HepG2 (cell line): ENCODE data around the gene RBM23. TPM values are rescaled to one million over a fixed set of nuclear protein-coding genes. Genes with fewer than 3 reads are reported as not detected.

ENCODE experiments used
- ATAC-seq: fragments of 200-7000 bp; cut with Tn5 transposase; 3 replicates; pipeline ENCODE4 v1.9.1; 2020; ENCODE audit warnings: mild to moderate bottlenecking, moderate library complexity
- BruUV-seq: library from RNA; stranded (reverse); fragments of 400-500 nt; replicated peaks from 2 replicates; lab custom pipeline; 2021; lab: Mats Ljungman, UMichigan
- CTCF ChIA-PET: fragments of 300-600 bp; formaldehyde crosslinking; extraction: SDS; loops from one replicate; lab custom pipeline; 2021; ENCODE audit warnings: low total read pairs, inconsistent platforms, low intra/inter-chr PET ratio; lab: Yijun Ruan, JAX
- POLR2A ChIA-PET: fragments of 350-600 bp; sonication (Branson Sonifier 250); formaldehyde crosslinking; loops from one replicate; lab custom pipeline; 2020; ENCODE audit warnings: antibody characterized with exemption, inconsistent platforms; lab: Yijun Ruan, JAX
- DNase-seq: peaks from one replicate; pipeline ENCODE4 v3.0.0-alpha.2; 2015; ENCODE audit warnings: low spot score
- FAIRE-seq: peaks from 3 replicates; lab custom pipeline; 2011; peaks lifted over from hg19 to GRCh38; lab: Jason Lieb, UNC
- H2AFZ ChIP-seq: one replicate; pipeline ENCODE4 v1.6.1; 2011; ENCODE audit warnings: low read length, inconsistent platforms
- H3K27ac ChIP-seq: fragments of 300-600 bp; 3 replicates; pipeline ENCODE4 v1.8.0; 2011; ENCODE audit warnings: mixed run types, mild to moderate bottlenecking, mixed read lengths, low read length, inconsistent platforms; ENCODE audit not compliant: insufficient read depth; ENCODE audit errors: extremely low read length
- H3K27me3 ChIP-seq, 2 experiments: fragments of 200-600 bp in 1 of 2; 2 replicates in 1 of 2; 3 replicates in 1 of 2; pipeline versions ENCODE4 v1.6.0 to v1.8.0; 2011; ENCODE audit warnings: low read length in 2 of 2, mild to moderate bottlenecking in 2 of 2, moderate library complexity in 2 of 2, inconsistent platforms in 1 of 2; ENCODE audit not compliant: insufficient read depth in 2 of 2, control insufficient read depth in 1 of 2
- H3K36me3 ChIP-seq, 2 experiments: fragments of 200-600 bp in 1 of 2; replicated peaks in 1 of 2; 2 replicates in 1 of 2; 3 replicates in 1 of 2; pipeline versions ENCODE4 v1.5.1 to v1.8.0; 2011; ENCODE audit warnings: low read length in 2 of 2, inconsistent platforms in 1 of 2; ENCODE audit not compliant: insufficient read depth in 2 of 2, control insufficient read depth in 1 of 2
- H3K4me1 ChIP-seq: 2 replicates; pipeline ENCODE4 v1.5.1; 2012; ENCODE audit warnings: low read length, inconsistent platforms; ENCODE audit not compliant: insufficient read depth
- H3K4me2 ChIP-seq: 2 replicates; pipeline ENCODE4 v1.6.0; 2011; ENCODE audit warnings: low read depth, low read length, inconsistent platforms
- H3K4me3 ChIP-seq, 3 experiments: fragments of 200-600 bp in 1 of 3; sonication (generic), shearing (Covaris generic) in 1 of 3; replicated peaks in 1 of 3; 2 replicates each; pipeline ENCODE4 v1.5.1; 2011 to 2016; ENCODE audit warnings: low read length in 3 of 3, inconsistent platforms in 2 of 3, low read depth in 2 of 3, mild to moderate bottlenecking in 2 of 3, control low read depth in 1 of 3, mixed read lengths in 1 of 3; ENCODE audit not compliant: insufficient read depth in 1 of 3
- H3K79me2 ChIP-seq: one replicate; pipeline ENCODE4 v1.6.1; 2011; ENCODE audit warnings: low read length, inconsistent platforms; ENCODE audit not compliant: insufficient read depth
- H3K9ac ChIP-seq: 2 replicates; pipeline ENCODE4 v1.6.0; 2011; ENCODE audit warnings: mild to moderate bottlenecking, low read depth, low read length, inconsistent platforms; ENCODE audit not compliant: insufficient read depth
- H3K9me3 ChIP-seq: 2 replicates; pipeline ENCODE4 v1.5.1; 2012; ENCODE audit warnings: mild to moderate bottlenecking, low read length
- H4K20me1 ChIP-seq: 2 replicates; pipeline ENCODE4 v1.6.0; 2011; ENCODE audit warnings: inconsistent platforms, mild to moderate bottlenecking, low read length, moderate library complexity; ENCODE audit not compliant: insufficient read depth
- CREM ChIP-seq, 2 experiments: sonication (generic) in 1 of 2; formaldehyde crosslinking in 1 of 2; IDR thresholded peaks; 2 replicates each; pipeline versions ENCODE4 v1.4.0 to v1.6.1; 2016 to 2020; ENCODE audit warnings: antibody characterized with exemption in 1 of 2, mild to moderate bottlenecking in 1 of 2, missing genetic modification reagents in 1 of 2
- GATA4 ChIP-seq: sonication (generic); IDR thresholded peaks from 2 replicates; pipeline ENCODE4 v1.6.1; 2016; ENCODE audit warnings: antibody characterized with exemption, low read depth, borderline replicate concordance
- GZF1 ChIP-seq: sonication (generic); formaldehyde crosslinking; IDR thresholded peaks from 2 replicates; pipeline ENCODE4 v1.5.1; 2020; ENCODE audit warnings: mild to moderate bottlenecking, missing genetic modification reagents
- HOXA9 ChIP-seq: sonication (generic); formaldehyde crosslinking; IDR thresholded peaks from 2 replicates; pipeline ENCODE4 v1.8.1; 2022; ENCODE audit warnings: missing genetic modification reagents, mild to moderate bottlenecking, moderate library complexity, borderline replicate concordance
- TBX2 ChIP-seq: sonication (generic); formaldehyde crosslinking; IDR thresholded peaks from 2 replicates; pipeline ENCODE4 v1.5.0; 2020; ENCODE audit warnings: missing genetic modification reagents, mild to moderate bottlenecking, borderline replicate concordance
- WGBS: methylation state at CpG from one replicate; pipeline ENCODE4 v1.1.6; 2017; ENCODE audit warnings: low lambda C conversion rate; 5-methylcytosine and 5-hydroxymethylcytosine counted together
- in situ Hi-C: cut with HindIII; loops from 2 replicates; pipeline ENCODE4 v1.10.0; 2017; ENCODE audit warnings: low pct_unique_long_range_greater_than_20kb; ENCODE audit not compliant: extremely low pct_ligation_motif_present
- intact Hi-C: fragments of 100-400 bp; cut with micrococcal nuclease; formaldehyde crosslinking; loops from one replicate; pipeline ENCODE4 v1.10.0; 2022; ENCODE audit not compliant: unreplicated experiment
- polyA plus RNA-seq, 8 experiments: library from polyadenylated mRNA; depleted of rRNA in 3 of 8; stranded (reverse) in 7 of 8; unstranded in 1 of 8; fragments of >200 nt; fragmentation: Illumina TruSeq in 4 of 8; extraction: Trizol in 4 of 8; gene quantifications; 2 replicates each; pipeline versions ENCODE4 v1.2.1 to v1.2.3, GENCODE V29; 2011 to 2016; ENCODE audit warnings: low read depth in 4 of 8, missing spikeins in 1 of 8, mixed read lengths in 1 of 8; ENCODE audit not compliant: insufficient read depth in 1 of 8
- total RNA-seq, 5 experiments: library from RNA; depleted of rRNA; stranded (reverse); fragments of >200 nt; fragmentation: Illumina TruSeq; extraction: Trizol; gene quantifications; 2 replicates each; pipeline ENCODE4 v1.2.3, GENCODE V29; 2016; ENCODE audit warnings: low read depth in 1 of 5
- TF ChIP-seq, protein P1 (sequence below): sonication (generic); formaldehyde crosslinking; IDR thresholded peaks from 2 replicates; pipeline ENCODE4 v1.4.0; 2020; ENCODE audit warnings: missing genetic modification reagents, mild to moderate bottlenecking, borderline replicate concordance

Gene RBM23
- total and polyA plus RNA-seq, 2 of the 13 experiments (the other 11 are each of a cell fraction or from before 2014, with no cell fraction given) = 1.5 to 2.1 TPM

DNA sequence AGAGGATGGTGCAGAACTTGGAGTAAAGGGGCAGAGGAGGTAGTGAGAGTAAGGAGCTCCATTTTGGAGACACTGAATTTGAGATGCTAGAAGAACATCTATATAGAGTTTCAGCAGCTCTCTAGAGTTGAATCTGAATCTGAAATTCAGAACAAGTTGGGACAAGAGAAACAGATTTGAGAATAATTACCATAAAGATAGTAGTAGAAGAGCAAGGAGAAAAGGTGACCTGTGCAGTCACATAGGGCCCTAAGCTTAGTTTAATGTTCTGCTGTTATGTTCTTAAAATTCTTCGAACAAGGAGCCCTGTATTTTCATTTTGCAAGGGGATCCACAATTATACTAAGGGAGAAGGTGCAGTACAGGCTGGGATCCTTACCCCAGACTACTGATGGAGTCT is 28.5 kb downstream of the RBM23 start:
- POLR2A ChIA-PET = interaction anchor here (0.7 kb wide), 1 partner anchor 13 kb away, joined by 3 read pairs; no protein-coding TSS in a partner anchor
- Histone ChIP-seq H3K4me2 (no peak overlapping the region), H3K9me3 (no peaks in the 10 kb centered on the region), H3K4me3 (no peak overlapping the region), H3K79me2 (no peaks in the 10 kb centered on the region), H3K27ac (no peak overlapping the region), H3K9ac (no peak overlapping the region), H2AFZ (no peak overlapping the region), H3K27me3 (peaks cover 11 to 41% of the 10 kb centered on the region in 2 experiments), H4K20me1 (no peaks in the 10 kb centered on the region), H3K4me1 (peaks cover 2% of the 10 kb centered on the region; the same call in 1 of the 2 replicates), H3K36me3 (no peaks in the 10 kb centered on the region)
- DNase-seq = no peak
- no peak for ATAC-seq
- in situ Hi-C loops (no loop called here), intact Hi-C loops (no loop called here)
- no peak for FAIRE-seq
- 6% methylated on average over 1 of the region's 1 CpG for WGBS
- CTCF ChIA-PET = no interaction called here
- no TSS peak for BruUV-seq
- TF ChIP-seq HOXA9 (no peak), GATA4 (no peak), GZF1 (CRISPR knock-in tag) (peak; percentile 98)

DNA sequence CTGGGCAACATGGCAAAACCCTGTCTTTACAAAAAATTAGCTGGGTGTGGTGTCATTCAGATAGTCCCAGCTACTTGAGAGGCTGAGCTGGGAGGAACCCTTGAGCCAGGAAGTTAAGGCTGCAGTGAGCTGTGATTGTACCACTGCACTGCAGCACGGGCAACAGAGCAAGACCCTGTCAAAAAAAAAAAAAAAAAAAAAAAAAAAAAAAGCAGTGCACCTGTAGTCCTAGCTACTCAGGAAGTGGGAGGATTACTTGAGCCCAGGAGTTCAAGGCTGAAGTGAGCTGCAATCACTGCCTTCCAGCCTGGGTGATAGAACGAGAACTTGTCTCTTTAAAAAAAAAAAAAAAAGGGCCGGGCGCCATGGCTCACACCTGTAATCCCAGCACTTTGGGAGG is 30.3 kb downstream of the RBM23 start:
- TF ChIP-seq CREM (IDR thresholded peaks at IDR 0.05) = no peak
- no peak for TF ChIP-seq CREM (CRISPR knock-in tag; IDR thresholded peaks at IDR 0.05)
- TF ChIP-seq TBX2 (CRISPR knock-in tag) = peak; percentile 27; the same call in 1 of the 2 replicates
- TF ChIP-seq, protein P1, sequence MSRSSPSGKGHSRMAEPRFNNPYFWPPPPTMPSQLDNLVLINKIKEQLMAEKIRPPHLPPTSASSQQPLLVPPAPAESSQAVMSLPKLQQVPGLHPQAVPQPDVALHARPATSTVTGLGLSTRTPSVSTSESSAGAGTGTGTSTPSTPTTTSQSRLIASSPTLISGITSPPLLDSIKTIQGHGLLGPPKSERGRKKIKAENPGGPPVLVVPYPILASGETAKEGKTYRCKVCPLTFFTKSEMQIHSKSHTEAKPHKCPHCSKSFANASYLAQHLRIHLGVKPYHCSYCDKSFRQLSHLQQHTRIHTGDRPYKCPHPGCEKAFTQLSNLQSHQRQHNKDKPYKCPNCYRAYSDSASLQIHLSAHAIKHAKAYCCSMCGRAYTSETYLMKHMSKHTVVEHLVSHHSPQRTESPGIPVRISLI (CRISPR knock-in tag) = peak; percentile 80

More for the DNA sequence above, 30.3 kb downstream of the RBM23 start:
- H4K20me1 ChIP-seq = no peaks in the 10 kb centered on the region
- no peak overlapping the region for H2AFZ ChIP-seq
- H3K9ac ChIP-seq = no peak overlapping the region
- WGBS = 8% methylated on average over 4 of the region's 4 CpGs
- no peaks in the 10 kb centered on the region for H3K9me3 ChIP-seq
- in situ Hi-C loops (no loop called here), intact Hi-C loops (no loop called here)
- ChIA-PET CTCF (no interaction called here), POLR2A (interaction anchor here (0.7 to 2.2 kb wide), 8 partner anchors 11 to 319 kb away, joined by 3 to 11 read pairs (median 4); partner anchors contain the start of genes LRP10, OXA1L and PRMT5)
- BruUV-seq = no TSS peak
- FAIRE-seq = no peak
- no peak overlapping the region for H3K4me3 ChIP-seq
- peaks cover 9% of the 10 kb centered on the region for H3K4me1 ChIP-seq
- DNase-seq = no peak
- H3K79me2 ChIP-seq = no peaks in the 10 kb centered on the region
- H3K27me3 ChIP-seq = peaks cover 11 to 54% of the 10 kb centered on the region in 2 experiments
- H3K27ac ChIP-seq = no peak overlapping the region
- H3K4me2 ChIP-seq = no peak overlapping the region
- no peaks in the 10 kb centered on the region for H3K36me3 ChIP-seq
- no peak for ATAC-seq
